HG03457 (cell line): ENCODE results near the gene LUC7L.
"Not testable (repeated sequence)": the region's sequence is repeated elsewhere in the genome, so short reads cannot be mapped to it uniquely, and the experiment has no call there.

Experiments used
- ATAC-seq: cut with Tn5 transposase; IDR thresholded peaks from one replicate; pipeline ENCODE4 v1.9.1; 2021; ENCODE audit warnings: moderate number of reproducible peaks; ENCODE audit not compliant: unreplicated experiment

Gene LUC7L

GRCh38 chr16:264440-264951 lies 35.2 kb upstream of the LUC7L start:
- no peak for ATAC-seq

- no peak for ATAC-seq
Observed at GRCh38 chr16:263944-264343, 34.7 kb upstream of the LUC7L start.

GRCh38 chr16:263182-263774 lies 34.0 kb upstream of the LUC7L start:
- ATAC-seq = no peak

GRCh38 chr16:262121-262745 lies 33.0 kb upstream of the LUC7L start:
- no peak for ATAC-seq

- ATAC-seq = no peak
Observed at GRCh38 chr16:261031-261691, 31.9 kb upstream of the LUC7L start.

- ATAC-seq = no peak
Observed at GRCh38 chr16:260326-260725, 31.1 kb upstream of the LUC7L start.

GRCh38 chr16:259814-260253 lies 30.6 kb upstream of the LUC7L start:
- ATAC-seq = no peak

- no peak for ATAC-seq
Observed at GRCh38 chr16:259226-259625, 30.0 kb upstream of the LUC7L start.

GRCh38 chr16:258091-258490 lies 28.8 kb upstream of the LUC7L start:
- ATAC-seq = not testable (repeated sequence)

GRCh38 chr16:255183-255582 lies 25.9 kb upstream of the LUC7L start:
- ATAC-seq = no peak

- no peak for ATAC-seq
Observed at GRCh38 chr16:254461-254860, 25.2 kb upstream of the LUC7L start.

GRCh38 chr16:253833-254232 lies 24.6 kb upstream of the LUC7L start:
- ATAC-seq = no peak

GRCh38 chr16:252366-253337 lies 23.4 kb upstream of the LUC7L start:
- no peak for ATAC-seq

- ATAC-seq = no peak
Observed at GRCh38 chr16:249431-249830, 20.2 kb upstream of the LUC7L start.

- no peak for ATAC-seq
Observed at GRCh38 chr16:247027-247426, 17.8 kb upstream of the LUC7L start.

GRCh38 chr16:245105-245504 lies 15.9 kb upstream of the LUC7L start:
- no peak for ATAC-seq

- no peak for ATAC-seq
Observed at GRCh38 chr16:243348-243747, 14.1 kb upstream of the LUC7L start.

GRCh38 chr16:242281-242680 lies 13.0 kb upstream of the LUC7L start:
- no peak for ATAC-seq

GRCh38 chr16:240559-240958 lies 11.3 kb upstream of the LUC7L start:
- no peak for ATAC-seq

GRCh38 chr16:239948-240277 lies 10.7 kb upstream of the LUC7L start:
- ATAC-seq = no peak
